GM21825 (cell line): ENCODE results near the gene HERC6.
"Not testable (repeated sequence)": the region's sequence is repeated elsewhere in the genome, so short reads cannot be mapped to it uniquely, and the experiment has no call there.

ENCODE experiments used
- ATAC-seq: cut with Tn5 transposase; IDR thresholded peaks from one replicate; pipeline ENCODE4 v1.9.1; 2021; ENCODE audit warnings: mild to moderate bottlenecking, moderate library complexity; ENCODE audit not compliant: unreplicated experiment

The HERC6 gene

GRCh38 chr4:88382621-88383020 is 4.0 kb downstream of the HERC6 start:
- no peak for ATAC-seq

GRCh38 chr4:88390128-88390527 is 11.5 kb downstream of the HERC6 start:
- ATAC-seq: no peak

DNA sequence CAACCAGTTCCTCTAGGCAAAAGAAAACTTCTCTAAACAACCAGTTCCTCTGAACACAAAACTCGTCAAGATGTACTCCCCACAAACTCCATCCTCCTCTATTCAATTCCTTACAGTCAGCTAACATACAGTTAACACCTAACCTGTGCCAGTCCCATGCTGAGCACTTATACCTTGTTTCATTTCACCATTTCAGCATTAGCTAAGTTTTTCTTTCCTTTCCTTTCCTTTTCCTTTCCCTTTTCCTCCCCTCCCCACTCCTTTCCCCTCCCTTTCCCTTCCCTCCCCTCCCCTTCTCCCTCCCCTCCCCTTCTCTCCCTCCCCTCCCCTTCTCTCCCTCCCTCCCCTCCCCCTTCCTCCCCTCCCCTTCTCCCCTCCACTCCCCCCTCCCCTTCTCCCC is 13.1 kb downstream of the HERC6 start:
- ATAC-seq: no peak

DNA sequence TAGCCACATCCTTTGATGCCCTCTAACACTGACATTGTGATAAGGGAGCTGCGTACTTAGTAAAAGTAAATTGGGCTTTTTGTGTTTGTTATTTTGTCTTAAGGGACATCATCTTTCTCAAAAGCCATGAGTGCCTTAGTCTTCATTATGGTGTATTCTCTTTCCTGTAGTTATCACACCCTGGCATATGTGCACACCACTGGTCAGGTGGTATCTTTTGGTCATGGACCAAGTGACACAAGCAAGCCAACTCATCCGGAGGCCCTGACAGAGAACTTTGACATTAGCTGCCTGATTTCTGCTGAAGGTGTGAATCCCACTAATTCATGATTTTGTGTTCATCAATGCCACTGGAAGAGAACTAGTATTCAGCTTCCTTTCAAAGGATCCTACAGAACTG is 18.0 kb downstream of the HERC6 start:
- ATAC-seq: no peak

DNA sequence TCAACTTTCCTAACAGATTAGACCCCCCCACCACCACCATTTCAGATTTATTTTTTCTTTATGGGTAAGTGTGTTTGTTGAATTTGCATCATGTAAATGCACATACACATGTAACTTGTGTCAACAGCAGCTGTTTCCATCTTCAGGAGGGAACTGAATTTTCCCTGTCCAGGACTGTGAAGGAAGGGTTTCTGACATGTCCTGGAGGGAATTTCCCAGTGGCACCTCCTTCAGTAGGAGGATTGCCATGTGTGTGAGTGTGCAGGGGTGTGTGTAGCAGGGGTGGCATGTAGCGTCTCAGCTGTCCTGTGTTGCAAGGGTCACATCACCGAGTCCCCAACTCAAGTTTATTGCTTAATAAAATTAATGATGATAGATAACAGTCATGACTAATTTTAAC is 19.7 kb downstream of the HERC6 start:
- ATAC-seq: no peak

- no peak for ATAC-seq
Measured at GRCh38 chr4:88409206-88409605, 30.6 kb downstream of the HERC6 start.

- ATAC-seq: no peak
Measured at GRCh38 chr4:88409789-88410188, 31.1 kb downstream of the HERC6 start.

GRCh38 chr4:88411491-88412096 is 32.9 kb downstream of the HERC6 start:
- ATAC-seq: no peak

GRCh38 chr4:88413801-88414200 is 35.1 kb downstream of the HERC6 start:
- ATAC-seq: no peak

DNA sequence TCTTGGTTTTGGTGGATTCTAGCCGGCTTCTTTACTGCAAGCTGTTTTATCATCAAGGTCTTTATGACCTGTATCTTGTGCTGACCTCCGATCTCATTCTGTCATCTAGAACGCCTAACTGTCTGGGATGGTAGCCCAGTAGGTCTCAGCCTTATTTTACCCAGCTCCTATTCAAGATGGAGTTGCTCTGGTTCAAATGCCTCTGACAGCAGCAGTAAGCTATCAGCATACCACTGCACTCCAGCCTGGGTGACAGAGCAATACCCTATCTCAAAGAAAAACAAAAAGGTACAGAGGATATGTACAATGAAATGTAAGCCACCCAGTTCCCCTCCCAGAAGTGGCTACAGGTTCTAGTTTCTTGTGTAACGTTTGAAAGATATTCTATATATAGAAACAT is 36.1 kb downstream of the HERC6 start:
- ATAC-seq: no peak

DNA sequence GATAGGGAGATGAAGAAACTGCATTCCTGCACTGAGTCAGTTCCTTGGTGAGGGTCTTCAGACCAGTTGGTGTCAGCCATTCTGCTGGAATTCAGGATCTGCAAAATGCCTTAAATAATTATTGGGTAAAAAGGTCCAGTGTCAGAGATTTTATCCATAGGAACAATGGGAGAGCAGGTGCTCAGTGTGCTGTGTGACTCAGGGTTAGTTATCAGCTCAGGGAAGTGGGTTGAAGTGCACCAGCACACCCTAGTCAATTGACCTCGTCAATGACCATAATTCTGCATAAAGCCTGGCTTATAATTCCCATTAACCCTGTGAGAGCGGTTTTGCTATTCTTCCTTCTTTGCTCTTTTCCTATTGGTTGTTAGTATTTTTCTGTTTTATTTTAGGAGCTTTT is 37.3 kb downstream of the HERC6 start:
- ATAC-seq: no peak

DNA sequence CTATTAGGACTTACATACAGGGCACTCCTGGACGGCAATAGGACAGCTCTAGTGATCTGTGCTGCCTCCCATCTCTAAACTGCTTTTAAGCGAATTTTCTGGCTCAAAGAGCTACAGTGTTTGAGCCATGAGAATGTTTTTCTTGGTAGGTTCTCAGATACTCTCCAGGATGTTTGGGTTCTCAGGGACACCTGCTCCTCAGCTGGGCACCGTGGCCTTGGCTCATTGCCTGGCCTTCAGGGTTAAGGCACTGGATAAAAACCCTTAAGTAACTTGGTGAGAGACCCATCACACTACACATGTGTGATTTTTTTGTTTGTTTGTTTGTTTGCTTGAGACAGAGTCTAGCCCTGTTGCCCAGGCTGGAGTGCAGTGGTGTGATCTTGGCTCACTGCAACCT is 39.8 kb downstream of the HERC6 start:
- no peak for ATAC-seq

- peak; percentile 60 for ATAC-seq
Measured at GRCh38 chr4:88419874-88420273, 41.2 kb downstream of the HERC6 start.

DNA sequence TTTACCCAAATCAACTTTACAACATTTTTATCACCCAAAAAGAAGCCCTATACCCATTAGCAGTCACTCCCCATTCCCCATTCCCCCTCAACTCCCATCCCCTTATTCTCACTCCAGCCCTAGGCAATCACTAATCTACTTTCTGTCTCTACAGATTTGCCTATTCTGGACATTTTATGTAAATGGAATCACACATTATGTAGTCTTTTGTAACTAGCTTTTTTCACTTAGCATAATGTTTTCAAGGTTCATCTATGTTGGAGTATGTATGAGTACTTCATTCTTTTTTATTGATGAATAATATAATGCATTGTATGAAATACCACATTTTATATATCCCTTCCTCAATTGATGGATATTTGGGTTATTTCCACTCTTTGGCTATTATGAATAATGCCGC is 42.2 kb downstream of the HERC6 start:
- ATAC-seq: no peak

DNA sequence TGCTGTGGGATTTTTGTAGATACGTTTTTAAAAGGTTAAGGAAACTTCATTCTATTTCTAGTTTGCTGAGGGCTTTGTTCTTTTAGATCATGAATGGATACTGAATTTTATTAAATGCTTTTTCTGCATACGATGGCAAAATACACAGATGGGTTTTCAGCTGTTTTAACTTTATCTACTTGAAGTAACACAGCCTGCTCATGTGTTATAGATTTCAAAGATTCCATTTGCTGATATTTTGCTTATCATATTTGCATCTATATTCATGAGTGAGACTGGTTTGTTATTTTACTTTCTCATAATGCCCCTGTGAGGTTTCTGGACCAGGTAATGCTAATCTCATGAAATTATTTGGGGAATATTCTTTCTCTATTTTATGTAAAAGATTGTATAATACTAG is 43.8 kb downstream of the HERC6 start:
- ATAC-seq: no peak

GRCh38 chr4:88429401-88429800 is 50.7 kb downstream of the HERC6 start:
- ATAC-seq: no peak

GRCh38 chr4:88435987-88436693 is 57.5 kb downstream of the HERC6 start:
- ATAC-seq: no peak

- ATAC-seq: not testable (repeated sequence)
Measured at GRCh38 chr4:88437873-88438272, 59.2 kb downstream of the HERC6 start.

DNA sequence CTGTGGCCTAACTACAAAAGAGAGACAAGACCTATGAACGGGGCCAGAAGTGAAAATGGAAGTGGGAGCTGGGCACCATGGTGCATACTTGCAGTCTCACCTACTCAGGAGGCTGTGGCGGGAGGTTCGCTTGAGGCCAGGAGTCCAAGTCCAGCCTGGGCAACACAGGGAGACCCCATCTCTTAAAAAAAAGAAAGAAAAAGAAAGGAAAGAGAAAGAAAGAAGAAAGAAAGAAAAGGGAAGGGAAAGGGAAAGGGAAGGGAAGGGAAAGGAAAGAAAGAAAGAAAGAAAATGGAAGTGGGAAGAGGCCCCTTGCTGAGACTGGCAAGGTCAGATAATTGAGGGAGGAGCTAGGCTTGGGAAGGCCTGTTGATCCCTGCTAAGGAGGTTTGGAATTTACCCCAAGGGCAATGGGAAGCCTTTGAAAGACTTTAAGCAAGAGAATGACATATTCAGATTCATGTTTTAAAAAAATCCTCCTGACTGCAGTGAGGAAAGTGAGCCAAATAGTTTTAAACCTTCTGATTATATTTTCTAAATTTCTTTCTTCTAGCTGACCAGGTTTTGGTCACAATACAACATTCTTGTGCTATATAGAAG is 60.6 kb downstream of the HERC6 start:
- no peak for ATAC-seq

DNA sequence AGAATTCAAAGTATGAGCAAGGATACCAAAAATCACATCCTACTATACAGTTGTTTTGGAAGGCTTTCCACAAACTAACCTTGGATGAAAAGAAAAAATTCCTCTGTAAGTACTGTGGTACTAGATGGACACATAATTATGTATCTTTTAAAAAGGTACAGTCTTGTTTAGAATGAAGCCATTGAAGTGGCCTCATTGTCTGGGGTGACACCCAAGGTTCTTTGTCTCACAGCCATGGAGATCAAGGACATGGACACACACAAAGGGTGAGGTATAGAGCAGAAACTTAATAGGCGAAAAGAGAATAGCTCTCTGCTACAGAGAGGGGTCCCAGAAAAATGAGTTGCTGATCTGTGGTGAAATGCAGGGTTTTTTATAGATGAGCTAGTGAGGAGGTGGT is 61.5 kb downstream of the HERC6 start:
- no peak for ATAC-seq

DNA sequence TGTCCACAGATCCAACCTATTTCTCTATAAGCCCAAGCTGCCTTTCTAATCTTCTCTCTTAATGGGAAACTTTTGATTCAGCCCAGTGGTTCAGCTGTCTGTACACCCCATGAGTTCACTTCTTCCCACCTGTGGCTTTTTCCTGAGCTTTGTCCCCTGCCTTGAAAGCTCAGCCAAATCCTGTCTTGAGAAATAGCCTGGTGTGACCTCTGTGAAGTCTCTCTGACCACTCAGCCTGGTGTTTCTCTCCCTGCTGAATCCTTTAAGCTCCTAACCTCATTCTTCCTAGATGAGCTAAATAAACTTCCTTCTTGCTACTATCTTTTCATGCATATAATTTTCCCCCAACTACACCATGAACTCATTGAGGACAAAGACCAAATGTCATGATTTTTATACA is 63.0 kb downstream of the HERC6 start:
- ATAC-seq: no peak

GRCh38 chr4:88442689-88443191 is 64.1 kb downstream of the HERC6 start:
- ATAC-seq: no peak
